DMS 273 (cell line): ENCODE results near the gene AQP12B.

Experiments used
- DNase-seq: peaks from one replicate; lab custom pipeline; 2025; ENCODE audit not compliant: unreplicated experiment; lab: John Stamatoyannopoulos, UW

AQP12B gene

DNA sequence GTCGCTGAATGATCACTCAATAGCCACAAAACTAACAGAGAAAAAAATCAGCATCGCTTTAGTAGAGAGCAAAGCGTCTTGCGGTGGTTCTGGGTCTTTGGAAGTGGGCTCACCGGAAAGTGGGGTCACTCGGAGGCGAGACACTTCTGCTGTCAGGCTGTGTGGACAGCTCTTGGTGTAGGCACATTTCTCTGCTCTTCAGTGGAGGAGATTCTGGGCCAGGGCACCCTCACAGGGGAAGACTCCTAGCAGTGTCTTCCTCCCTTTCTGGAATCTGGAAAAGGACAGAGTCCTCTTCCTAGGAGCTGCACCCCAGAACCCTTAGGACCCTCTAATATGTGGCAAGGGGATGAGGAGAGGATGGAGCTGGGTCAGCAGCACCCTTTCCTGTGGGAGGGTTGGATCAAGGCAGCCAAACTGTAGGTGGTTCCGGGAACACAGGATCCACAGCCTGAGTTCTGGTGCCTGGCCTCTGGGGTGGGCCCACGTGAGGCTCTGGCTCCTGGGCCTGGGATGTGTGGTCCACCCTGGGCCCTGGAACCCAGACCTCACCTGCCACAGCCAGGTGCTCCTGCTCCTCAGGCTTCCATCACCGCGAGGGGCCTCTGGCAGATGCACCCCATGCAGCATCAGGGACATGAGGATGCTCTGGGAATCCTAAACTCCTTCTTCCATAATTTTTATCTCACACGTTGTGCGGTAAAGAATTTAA lies 32.3 kb downstream of the AQP12B start:
- DNase-seq = no peak

DNA sequence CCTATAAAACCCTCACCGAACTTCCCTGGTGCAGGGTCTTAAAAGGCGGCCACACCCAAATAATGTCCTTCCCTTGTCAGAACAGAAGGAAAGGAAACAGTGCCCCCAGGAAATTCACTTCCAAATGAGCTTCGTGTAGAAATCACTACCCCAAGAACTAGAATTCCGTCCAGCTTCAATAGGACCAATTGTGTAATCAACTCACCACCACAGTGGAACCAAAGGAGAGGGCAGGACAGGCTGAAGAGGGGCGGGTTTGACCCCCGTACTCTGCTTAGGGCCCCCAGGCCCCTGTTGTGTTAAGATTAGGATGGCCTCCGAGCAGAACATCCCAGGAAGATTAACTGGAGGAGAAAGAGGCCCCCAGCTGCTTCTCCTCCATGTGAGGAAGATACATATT lies 33.4 kb downstream of the AQP12B start:
- DNase-seq = no peak

DNA sequence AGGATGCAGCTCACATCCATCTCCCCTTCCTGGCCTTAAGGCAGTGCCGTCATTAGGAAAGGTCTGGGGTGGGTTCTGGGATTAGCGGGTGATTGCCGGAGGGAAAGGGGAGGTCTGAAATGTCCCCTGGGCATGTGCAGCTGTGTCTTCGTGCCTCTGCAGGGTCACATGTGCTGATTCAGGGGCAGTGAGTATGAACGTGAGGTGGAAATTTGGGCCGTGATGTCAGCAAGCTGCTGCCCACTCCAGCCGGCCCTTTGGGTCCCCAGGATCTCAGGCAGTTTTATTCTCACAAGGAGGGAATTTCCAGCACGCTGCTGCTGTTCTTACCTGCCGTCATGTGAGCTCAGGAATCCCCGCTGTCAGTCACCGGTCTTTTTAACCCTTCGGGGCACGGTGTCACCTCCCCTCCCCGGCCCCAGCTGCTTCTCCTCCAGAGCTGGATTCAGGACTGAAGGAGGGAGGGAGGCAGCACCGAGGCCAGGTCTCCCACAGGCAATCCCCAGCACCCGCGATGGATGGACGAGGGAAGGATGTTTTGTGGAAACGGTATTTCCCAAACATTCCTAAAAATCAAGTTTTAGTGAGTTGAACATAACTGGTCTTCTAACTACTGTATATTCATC lies 33.9 kb downstream of the AQP12B start:
- DNase-seq = no peak

DNA sequence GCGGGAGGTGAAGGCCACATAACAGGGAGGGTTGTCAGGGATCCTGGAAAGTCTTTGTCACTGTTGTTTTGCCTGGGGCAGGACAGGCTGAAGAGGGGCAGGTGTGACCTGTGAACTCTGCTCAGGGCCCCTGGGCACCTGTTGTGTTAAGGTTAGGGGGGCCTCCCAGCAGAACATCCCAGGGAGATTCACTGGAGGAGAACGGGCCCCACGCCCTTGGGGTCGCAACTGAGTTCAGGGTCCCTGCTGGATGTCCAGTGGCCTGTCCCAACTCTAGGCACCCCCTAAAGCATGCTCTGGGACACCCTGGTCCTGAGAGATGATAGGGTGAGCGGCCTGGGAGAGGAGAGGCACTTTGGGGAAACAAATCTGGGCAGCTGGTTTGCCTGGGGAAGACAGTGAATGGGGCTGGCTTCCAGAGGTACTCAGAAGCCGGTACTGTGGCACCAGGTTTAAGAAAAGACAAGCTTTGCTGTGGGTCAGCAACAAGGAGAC lies 34.5 kb downstream of the AQP12B start:
- no peak for DNase-seq

DNA sequence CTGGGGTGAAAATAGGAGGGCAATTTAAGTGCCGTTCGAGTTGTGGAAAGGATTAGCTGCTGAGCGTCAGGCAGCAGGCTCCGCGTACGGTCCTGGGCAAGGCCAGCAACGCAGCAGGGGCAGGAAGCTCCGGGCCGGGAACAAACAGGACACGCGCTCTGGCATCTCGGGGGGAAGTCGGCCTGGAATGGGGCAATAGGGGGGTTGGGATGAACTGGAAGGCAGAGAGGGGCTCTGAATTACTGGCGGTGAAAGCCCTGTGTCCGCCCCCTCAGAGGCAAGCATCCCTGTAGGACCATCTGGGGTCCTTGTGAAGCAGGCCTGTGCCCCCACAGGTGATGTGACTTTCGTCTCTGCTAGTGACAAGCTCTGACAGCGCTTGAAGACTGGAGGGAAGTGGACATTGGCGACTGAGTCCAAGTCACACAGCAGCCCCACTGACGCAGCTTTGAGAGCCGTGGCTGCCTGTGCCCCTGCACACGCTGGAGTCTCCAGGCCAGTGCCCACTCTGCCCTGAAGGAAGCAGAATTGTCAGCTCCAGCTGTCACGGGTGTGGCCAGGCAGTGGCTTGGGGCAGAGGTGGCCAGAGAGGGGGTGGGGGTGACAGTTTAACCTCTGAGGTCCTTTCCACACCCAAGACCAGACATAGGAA lies 35.1 kb downstream of the AQP12B start:
- DNase-seq = no peak

DNA sequence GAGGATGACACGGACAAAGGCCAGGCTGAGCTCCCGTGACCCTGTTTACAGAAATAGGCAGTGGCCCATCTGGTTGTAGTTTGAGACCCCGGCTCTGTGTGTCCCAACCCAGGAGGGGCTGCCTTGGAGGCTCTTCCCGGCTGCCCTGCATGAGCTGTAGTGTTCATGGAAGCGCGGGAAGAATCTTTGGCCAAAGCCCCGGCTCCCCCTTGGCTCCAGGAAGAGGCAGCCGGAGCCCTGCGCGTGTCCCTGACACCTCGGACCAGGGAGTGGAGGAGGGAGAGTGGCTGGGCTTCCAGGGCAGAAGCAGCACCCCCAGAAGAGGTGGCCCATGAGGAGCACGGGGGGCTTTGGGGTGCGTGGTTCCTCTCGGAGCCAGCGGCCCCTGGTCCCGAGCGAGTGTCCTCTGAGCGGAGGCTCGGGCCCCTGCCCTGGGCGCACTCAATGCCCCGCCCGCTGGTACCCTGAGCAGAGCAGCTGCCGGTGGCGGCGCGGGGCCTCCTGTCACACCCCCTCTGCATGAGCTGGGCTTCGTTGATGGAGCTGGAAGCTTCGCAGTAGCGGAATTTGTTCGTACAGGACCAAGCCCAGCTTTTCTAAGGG lies 35.7 kb downstream of the AQP12B start:
- DNase-seq = no peak

DNA sequence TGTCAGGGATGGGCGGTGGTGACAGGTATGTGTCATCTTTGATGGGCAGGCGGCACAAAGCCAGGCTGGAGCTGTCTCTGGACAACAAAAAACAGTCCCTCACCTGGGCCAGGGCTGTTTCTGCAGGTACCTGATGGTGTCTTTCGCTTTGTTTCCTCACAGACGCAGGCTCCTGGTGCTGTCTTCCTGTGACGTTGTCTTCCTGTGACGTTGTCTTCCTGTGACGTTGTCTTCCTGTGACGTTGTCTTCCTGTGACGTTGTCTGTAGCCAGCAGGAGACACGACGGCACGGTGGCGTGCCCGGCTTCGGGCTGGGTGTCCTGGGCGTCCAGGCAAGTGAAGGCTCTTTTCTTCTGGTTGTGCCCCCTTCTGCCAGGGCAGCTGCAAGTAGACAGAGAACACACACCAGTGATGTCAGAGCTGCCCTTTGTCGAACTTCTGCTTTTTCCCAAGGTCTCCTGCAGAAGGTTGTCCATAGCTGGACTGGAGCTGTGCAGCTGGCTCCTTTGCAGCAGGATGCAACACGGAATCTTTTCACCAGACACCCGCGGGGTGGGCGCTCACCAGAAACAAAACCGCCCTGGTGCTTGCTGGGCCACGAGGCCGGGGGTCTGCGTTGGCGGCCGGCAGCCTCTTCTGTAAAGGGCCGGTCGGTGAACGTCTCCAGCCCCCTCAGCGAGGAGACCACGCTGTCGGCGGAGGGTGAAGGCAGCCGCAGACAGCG lies 36.3 kb downstream of the AQP12B start:
- no peak for DNase-seq

DNA sequence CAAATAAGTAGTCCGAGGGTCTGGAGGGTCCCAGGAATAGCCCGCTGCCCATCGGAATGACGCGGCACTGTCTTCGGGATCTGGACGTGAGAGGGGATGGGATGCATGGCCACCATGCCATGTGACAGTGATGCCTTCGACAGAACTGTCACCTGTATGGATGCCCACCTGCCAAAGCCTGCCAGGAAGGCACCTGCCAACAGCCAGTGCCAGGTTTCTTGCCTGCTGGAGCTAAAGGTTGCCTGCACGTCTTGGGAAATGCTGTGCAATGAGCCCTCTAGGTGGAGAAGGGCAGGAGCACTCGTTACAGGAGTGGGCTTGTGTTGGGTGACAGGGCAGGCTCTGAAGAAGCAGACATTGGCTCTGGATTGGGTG lies 36.9 kb downstream of the AQP12B start:
- DNase-seq = no peak

DNA sequence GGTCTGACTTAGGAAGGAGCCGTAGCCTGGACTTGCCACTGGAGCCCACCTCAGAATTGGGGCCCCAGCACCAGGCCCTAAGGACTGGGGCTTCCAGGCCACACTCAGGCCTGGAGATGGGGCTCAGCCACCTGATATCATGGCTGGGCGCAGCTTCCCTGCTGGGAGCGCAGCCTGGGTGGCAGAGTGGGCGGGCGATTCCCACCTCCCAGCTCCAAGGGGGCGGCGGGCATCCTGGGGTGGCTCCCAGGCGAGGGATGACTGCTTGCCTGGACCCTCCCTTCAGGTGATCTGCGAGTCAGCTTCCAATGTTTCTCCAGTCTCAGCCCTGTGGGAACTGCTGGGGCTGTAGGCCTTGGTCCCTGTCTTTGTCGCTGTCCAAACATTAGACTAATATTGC lies 37.3 kb downstream of the AQP12B start:
- no peak for DNase-seq

DNA sequence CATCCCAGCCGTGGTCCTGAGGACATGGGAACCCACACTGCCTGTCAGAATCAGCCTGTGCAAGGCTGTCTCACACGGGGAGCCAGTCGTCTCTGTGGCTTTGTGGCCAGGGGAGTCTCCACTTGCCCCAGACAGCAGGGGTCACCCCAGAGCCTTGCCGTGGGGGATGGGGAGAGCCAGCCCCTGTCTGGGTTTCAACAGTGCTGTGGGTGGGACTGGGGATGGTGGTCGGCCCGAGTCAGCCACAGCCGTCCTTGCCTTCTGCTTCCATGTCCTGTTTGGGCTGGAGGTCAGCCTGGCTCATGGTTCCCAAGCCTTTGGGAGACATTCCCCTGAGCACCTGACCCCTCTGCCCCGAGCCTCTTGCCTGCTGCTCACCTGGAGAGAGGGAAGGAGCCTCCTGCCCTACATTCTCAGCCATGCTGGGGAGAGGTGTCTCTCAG lies 37.8 kb downstream of the AQP12B start:
- DNase-seq = no peak

DNA sequence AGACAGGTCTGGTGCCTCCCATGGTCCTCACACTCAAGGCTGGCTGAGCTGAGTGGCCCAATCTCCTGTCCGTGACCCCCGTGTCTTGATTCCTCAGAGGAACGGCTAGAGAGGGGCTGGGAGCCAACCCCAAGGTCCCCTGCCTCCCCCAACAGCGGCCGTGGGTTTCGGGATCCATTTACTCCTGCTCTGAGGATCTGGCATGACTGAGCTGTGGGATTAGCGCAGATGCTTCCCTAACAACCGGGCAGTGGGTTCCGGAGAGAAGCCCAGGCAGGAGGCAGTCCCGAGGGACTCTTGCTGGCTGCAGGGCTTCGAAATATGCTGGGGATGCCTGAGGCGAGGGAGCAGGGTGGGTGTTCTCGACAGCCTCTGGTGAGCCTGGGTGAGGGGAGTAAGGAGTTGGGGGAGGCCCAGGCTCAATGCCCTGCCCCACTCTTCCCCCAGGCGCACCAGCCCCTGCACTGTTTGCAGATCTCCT lies 38.5 kb downstream of the AQP12B start:
- DNase-seq = peak; percentile 45

DNA sequence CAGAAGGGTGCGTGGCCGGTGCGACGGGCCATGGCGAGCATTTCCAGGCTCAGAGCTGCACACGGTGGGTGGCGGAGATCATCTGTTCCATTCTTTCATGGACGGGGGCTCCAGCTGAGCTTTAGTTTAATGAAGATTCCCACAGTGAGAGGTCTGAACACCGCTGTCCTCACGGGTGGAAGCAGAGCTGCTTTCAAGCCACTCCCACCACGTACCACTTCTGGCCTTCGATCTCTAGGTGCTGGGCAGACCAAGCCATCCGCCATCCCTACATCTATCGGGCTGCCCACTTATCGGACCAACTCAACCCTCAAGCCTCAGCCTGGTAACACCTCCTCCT lies 38.9 kb downstream of the AQP12B start:
- no peak for DNase-seq

DNA sequence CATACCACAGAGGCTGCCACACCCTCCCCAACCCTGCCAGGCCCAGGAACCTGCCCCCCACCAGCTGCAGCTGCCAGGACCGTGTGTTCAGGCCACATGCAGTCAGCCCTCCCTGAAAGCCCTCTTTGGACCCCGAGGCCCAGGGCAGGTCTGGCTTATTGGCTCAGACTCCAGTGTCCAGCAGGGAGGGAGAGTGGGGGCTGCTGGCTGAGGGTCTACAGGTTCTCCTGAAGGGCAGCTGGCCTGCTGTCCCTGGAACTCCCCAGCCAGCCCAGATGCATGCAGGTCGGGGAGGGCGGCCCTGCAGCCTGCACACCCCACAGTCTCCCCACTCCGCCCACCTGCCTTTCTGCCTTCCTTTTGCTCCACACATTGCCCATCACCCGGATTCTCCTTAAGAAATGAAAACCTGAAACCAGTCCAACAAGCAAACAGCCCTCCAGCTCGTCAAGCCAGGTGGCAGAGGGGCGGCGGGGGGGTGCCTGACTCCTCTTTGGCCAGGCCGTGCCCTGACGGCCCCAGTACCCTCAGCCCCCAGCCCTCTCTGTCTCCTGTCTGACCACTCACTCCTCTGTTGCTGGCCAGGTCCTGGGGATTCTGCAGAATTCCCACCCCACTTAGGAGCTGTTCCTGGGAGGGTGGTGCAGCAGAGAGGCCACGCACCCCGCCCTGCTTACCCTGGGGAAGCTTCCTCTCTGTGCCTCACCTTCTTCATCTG lies 39.4 kb downstream of the AQP12B start:
- DNase-seq = no peak

DNA sequence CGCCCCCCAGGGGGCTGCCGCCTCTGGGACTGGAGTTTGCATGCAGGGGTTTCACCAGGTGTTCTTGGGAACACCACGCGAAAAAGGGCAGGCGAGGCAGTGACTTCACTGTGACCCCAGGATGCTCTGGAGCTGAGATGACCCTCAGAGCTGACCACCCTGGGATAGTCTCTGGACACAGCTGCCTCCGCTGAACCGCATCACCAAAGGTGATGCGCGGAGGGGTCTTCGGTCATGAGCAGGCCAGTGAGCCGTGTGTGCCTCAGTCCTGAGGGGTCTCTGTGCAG lies 39.9 kb downstream of the AQP12B start:
- no peak for DNase-seq

DNA sequence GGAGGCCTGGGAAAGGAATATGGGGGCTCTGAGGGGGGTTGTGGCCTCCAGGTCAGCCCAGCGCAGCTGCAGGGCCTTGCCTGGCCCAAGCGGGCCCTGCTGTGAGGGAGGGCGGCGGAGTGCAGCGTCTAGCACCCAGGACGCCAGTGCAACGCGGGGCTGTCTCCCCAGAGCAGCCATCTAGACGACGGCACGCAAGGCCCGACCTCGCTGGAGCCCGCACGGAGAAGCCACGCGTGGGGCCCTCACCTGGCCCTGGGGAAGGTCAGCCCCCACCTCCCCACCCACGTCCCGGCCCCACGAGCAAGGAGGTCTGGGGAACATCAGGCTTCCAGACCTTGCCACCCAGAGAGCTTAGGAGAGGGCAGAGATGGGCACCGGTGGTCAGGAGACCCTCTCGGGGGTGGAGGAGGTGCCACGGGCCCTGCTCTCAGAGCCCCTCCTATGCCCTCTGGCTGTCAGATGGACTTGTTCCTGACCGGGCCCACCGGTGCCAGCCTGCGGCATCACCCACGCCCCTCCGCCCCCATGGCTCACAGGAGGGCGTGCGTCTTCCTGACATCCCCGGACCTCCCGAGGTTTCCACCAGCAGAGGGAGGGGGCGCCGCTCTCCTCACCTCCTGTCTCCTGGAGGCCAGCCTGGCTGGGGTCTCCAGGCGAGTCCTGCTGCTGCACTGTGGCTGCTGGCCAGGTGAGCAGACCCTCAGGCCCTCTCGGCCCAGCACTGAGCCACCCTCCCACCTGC lies 40.5 kb downstream of the AQP12B start:
- no peak for DNase-seq

DNA sequence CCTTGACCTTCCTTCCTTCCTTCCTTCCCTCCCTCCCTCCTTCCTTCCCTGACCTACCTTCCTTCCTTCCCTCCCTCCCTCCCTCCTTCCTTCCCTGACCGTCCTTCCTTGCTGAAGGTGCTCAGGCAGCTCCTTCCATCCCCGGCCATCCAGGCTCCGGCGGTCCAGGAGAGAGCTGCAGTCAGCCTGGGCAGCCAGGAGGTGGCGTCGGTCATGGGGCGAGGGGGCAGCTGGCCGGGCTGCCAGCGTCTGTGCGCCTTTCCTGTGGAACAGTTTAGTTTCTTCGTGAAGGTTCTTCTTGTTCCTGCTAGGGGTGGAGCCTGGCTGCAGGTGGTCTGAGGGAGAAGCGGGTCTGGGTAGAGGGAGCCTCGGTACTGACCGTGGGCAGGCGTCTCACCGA lies 41.7 kb downstream of the AQP12B start:
- peak; percentile 85 for DNase-seq

DNA sequence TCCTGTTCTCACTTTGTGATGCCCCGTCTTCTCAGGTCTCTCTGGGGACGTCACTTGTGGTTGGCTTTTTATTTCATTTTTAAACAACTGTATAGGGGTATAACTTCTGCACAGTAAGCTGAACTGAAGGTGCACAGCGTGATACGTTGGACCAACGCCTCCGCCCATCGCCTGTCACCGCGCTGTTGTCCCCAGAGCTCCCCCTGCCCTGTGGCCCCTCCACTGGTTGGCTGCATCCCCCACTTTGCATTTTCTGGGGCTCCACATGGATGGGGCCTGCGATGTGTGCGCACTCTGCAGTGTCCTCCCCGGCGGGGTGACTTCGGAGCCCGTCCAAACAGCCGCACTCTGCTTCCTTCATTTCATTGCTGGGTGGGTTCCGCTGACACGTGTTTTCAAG lies 43.1 kb downstream of the AQP12B start:
- DNase-seq = no peak

DNA sequence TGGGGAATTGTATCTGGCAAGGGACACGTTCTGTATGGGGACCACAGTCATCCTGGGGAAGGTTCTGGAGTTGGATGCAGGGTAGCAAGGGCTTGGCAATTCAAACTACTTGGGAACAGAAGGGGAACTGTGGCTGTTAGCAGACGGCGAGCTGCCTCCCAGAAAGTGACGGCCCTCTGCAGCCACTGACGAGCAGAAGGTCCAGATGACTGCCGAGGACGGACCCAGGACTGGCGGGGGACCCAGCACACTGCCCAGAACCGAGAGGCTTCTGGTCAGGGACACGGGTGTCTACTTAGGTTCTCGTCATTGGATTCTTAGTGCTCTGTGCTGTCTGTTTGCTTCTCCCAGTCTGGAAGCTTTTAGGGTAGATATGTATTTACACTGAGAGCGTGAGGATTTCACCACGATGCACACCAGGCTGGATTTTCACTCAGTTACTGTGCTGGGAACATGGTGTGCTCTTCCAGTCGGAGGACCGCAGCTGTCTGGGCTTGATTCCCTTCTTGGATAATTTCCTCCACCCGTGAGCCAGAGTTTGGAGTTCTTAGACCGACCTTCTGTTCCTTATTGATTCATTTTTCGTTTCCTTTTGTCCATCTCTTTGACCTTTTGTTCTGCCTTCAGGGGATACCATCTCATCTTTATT lies 44.0 kb downstream of the AQP12B start:
- peak; percentile 26 for DNase-seq

DNA sequence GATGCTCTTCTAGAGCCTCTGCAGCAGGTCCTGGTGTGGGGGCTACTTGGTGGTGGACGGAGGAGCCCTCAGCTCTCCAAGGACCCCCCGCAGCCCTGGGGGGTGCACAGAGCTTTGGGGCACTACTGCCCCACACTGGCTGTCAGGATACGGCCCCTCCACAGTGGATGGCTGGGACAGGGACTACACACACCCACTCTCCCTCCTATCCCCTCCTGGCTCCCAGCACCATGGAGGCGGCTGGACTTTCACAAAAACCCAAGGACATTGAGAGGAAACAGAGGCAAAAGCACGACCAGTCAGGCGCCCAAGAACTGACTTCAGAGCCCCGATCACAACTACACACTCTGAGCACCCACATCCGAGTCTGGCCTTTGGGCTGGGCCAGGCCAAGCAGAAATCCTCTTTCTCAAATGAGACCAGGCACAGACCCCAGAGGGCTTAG lies 44.8 kb downstream of the AQP12B start:
- no peak for DNase-seq
